ENCODE results near the gene SPDYE4. TPM values are rescaled to one million over a fixed set of nuclear protein-coding genes. Genes with fewer than 3 reads are reported as not detected.

SPDYE4 gene
- total RNA-seq, 8 experiments from 2014 or later = not detected

DNA sequence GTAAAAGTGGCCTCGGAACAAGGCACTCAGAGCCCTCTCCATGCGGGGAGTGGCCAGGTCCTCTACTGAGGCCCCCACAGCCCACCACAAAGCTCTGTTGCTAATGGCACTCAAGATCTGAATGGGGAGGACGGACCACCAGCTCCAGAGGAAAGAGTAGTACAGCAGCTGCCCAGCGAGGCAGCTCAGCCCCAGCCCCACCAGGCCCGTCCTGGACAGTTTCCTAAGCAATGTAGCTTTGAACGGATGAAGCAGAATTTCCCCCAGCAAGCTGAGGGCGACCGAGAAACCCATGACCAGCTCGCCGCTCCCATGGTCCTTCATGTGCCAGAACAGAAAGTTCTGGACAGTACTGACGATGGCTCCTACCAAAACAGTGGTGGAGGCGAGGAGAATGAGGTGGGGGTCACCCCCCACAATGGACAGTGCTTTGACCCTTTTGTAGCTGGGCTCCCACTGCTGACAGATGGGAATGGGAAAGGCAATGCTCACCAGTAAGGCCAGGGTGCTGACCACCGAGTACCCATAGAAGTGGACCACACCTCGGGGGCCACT lies 39.4 kb upstream of the SPDYE4 start:
- H3K27ac ChIP-seq = no peak overlapping the region
- no peak for ATAC-seq (replicated peaks in 6 of 8)
- H3K4me1 ChIP-seq (replicated peaks in 1 of 2) = no peaks in the 10 kb centered on the region
- H3K4me3 ChIP-seq = no peak overlapping the region
- WGBS, 10 experiments = 17 to 80% (median 46%) methylated on average over 1 to 5 of the region's 14 CpGs; no CpG with 5 or more reads in 6 of the 10 experiments
- in situ Hi-C loops (cut with MboI; ENCODE audit: low pct_unique_long_range_greater_than_20kb in 2 of 9, low sequenced_read_pairs in 9 of 9, unreplicated experiment in 9 of 9) = loop anchor here in 5 of 9 experiments (25.0 kb wide), 3 partner anchors 90 to 710 kb away; partner anchors contain the start of gene ALOX12B (in 2 of the 5)

- ATAC-seq (replicated peaks in 6 of 8) = no peak
- H3K4me1 ChIP-seq (replicated peaks in 1 of 2) = no peaks in the 10 kb centered on the region
- no peak overlapping the region for H3K27ac ChIP-seq
- in situ Hi-C loops (cut with MboI; ENCODE audit: low pct_unique_long_range_greater_than_20kb in 2 of 9, low sequenced_read_pairs in 9 of 9, unreplicated experiment in 9 of 9) = loop anchor here in 5 of 9 experiments (25.0 kb wide), 3 partner anchors 93 to 707 kb away; partner anchors contain the start of gene ALOX12B (in 2 of the 5)
- WGBS, 10 experiments = 0 to 80% (median 70%) methylated on average over 1 to 7 of the region's 7 CpGs; no CpG with 5 or more reads in 2 of the 10 experiments
- H3K4me3 ChIP-seq = no peak overlapping the region
Measured at GRCh38 chr17:8794636-8795035, 36.3 kb upstream of the SPDYE4 start.

DNA sequence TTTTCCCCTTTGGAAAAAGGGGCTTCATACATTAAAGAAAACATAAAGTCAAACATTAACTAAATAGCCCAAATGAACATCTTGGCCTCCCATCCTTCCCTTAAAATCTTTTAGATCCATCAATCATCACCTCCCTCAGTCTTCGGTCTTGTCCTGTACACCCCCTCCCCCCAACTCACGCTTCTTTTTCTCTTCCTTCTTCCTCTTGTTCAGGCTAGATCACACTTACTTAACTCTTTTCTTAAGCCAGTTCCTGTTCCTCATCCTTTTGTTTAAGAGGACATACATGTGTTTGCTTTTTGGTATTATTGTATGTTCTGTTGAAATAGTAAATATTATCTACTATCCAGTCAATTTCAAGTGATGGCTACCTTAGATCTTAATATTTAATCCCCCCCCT lies 35.3 kb upstream of the SPDYE4 start:
- Histone ChIP-seq H3K4me1 (replicated peaks in 1 of 2) (no peaks in the 10 kb centered on the region), H3K27ac (no peak overlapping the region), H3K4me3 (no peak overlapping the region)
- ATAC-seq (replicated peaks in 6 of 8) = no peak
- in situ Hi-C loops (cut with MboI; ENCODE audit: low pct_unique_long_range_greater_than_20kb in 2 of 9, low sequenced_read_pairs in 9 of 9, unreplicated experiment in 9 of 9) = loop anchor here in 5 of 9 experiments (25.0 kb wide), 3 partner anchors 94 to 706 kb away; partner anchors contain the start of gene ALOX12B (in 2 of the 5)
- 54 to 100% (median 61%) methylated on average over 1 to 2 of the region's 2 CpGs; no CpG with 5 or more reads in 2 of the 10 experiments for WGBS, 10 experiments

DNA sequence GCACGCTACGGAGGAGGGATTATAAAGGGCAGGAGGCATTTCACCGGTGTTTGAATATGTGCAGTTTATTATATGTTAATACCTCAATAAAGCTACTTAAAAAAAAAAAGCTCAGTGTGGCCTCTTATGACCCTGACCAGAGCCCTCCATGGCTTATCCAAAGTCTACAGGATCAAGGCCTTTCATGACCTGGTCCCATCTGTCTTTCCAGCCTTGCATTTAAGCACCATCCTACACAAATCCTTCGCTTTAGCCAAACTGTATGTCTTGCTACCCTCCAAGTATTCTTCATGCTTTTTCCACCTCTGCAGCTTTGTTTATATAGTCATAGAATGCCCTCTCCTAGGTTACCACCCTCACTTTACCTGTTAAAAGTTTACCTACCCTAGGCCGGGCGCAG lies 34.3 kb upstream of the SPDYE4 start:
- 50 to 94% (median 75%) methylated on average over 1 to 3 of the region's 6 CpGs; no CpG with 5 or more reads in 5 of the 10 experiments for WGBS, 10 experiments
- ATAC-seq (replicated peaks in 6 of 8) = no peak

DNA sequence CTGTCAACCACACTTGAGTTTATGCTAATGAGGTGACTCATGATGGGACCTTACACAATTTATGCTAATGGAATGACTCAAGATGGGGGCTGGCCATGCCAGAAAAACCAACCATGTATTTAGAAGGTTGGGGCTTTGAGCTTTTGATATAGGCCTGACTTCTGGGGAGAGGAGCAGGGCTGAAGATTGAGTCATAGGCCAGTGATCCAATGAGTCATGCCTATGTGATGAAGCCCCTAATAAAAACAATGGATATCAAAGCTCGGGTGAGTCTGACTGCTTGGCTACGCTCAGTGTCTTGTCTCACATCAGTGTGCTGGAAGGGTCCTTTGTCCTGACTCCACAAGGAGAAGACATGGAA lies 33.5 kb upstream of the SPDYE4 start:
- in situ Hi-C loops (cut with MboI; ENCODE audit: low pct_unique_long_range_greater_than_20kb in 2 of 9, low sequenced_read_pairs in 9 of 9, unreplicated experiment in 9 of 9) = loop anchor here in 5 of 9 experiments (25.0 kb wide), 3 partner anchors 95 to 705 kb away; partner anchors contain the start of gene ALOX12B (in 2 of the 5)
- H3K4me3 ChIP-seq = no peak overlapping the region
- H3K4me1 ChIP-seq (replicated peaks in 1 of 2) = no peaks in the 10 kb centered on the region
- peak in 6 of 8 experiments; percentile 26 to 90 (median 68) for ATAC-seq (replicated peaks in 6 of 8)
- H3K27ac ChIP-seq = no peak overlapping the region
- 40 to 100% (median 68%) methylated on average over 1 to 2 of the region's 2 CpGs; no CpG with 5 or more reads in 5 of the 10 experiments for WGBS, 10 experiments

More for the DNA sequence above, 34.3 kb upstream of the SPDYE4 start:
- H3K27ac ChIP-seq = no peak overlapping the region
- in situ Hi-C loops (cut with MboI; ENCODE audit: low pct_unique_long_range_greater_than_20kb in 2 of 9, low sequenced_read_pairs in 9 of 9, unreplicated experiment in 9 of 9) = loop anchor here in 5 of 9 experiments (25.0 kb wide), 3 partner anchors 95 to 705 kb away; partner anchors contain the start of gene ALOX12B (in 2 of the 5)
- H3K4me1 ChIP-seq (replicated peaks in 1 of 2) = no peaks in the 10 kb centered on the region
- H3K4me3 ChIP-seq = no peak overlapping the region

DNA sequence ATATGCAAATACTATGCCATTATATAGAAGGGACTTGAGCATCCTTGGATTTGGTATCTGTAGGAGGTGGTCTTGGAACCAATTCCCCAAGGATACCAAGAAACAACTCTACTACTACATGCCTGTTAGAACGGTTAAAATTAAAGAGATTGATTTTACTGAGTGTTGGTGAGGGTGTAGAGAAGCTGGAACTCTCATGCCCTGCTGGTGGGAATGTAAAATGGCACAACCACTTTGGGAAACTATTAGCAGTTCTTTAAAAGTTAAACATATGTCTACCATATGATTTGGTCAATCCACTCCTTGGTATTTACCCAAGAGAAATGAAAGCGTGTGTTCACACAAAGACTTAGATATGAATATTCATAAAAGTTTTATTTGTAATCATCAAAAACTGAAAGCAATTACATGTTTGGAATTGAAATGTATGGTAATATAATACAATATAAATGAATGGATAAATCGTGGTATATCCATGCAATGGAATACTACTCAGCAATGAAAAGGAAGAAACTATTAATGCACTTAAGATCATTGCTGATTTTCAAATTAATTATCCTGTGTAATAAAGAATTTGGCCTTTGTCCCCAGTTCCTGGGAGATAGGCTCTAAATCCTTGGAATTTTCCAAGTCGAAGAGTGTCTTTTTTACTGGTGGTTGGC lies 33.0 kb upstream of the SPDYE4 start:
- 45 to 100% (median 88%) methylated on average over 1 to 4 of the region's 4 CpGs for whole genome bisulfite sequencing, 10 experiments
- Histone ChIP-seq H3K4me1 (replicated peaks in 1 of 2) (no peaks in the 10 kb centered on the region), H3K4me3 (no peak overlapping the region), H3K27ac (no peak overlapping the region)
- ATAC-seq (replicated peaks in 6 of 8) = no peak
- in situ Hi-C loops (cut with MboI; ENCODE audit: low pct_unique_long_range_greater_than_20kb in 2 of 9, low sequenced_read_pairs in 9 of 9, unreplicated experiment in 9 of 9) = loop anchor here in 5 of 9 experiments (25.0 kb wide), 3 partner anchors 96 to 704 kb away; partner anchors contain the start of gene ALOX12B (in 2 of the 5)

GRCh38 chr17:8789743-8790142 lies 31.4 kb upstream of the SPDYE4 start:
- ATAC-seq (replicated peaks in 6 of 8) = peak in 1 of 8 experiments; percentile 9
- Histone ChIP-seq H3K4me3 (no peak overlapping the region), H3K27ac (no peak overlapping the region), H3K4me1 (replicated peaks in 1 of 2) (no peaks in the 10 kb centered on the region)
- in situ Hi-C loops (cut with MboI; ENCODE audit: low pct_unique_long_range_greater_than_20kb in 2 of 9, low sequenced_read_pairs in 9 of 9, unreplicated experiment in 9 of 9) = loop anchor here in 5 of 9 experiments (25.0 kb wide), 3 partner anchors 98 to 702 kb away; partner anchors contain the start of gene ALOX12B (in 2 of the 5)
- 8 to 57% (median 44%) methylated on average over 1 to 10 of the region's 10 CpGs; no CpG with 5 or more reads in 2 of the 10 experiments for WGBS, 10 experiments

GRCh38 chr17:8788998-8789397 lies 30.7 kb upstream of the SPDYE4 start:
- ATAC-seq (replicated peaks in 6 of 8) = peak in 1 of 8 experiments; percentile 53
- WGBS, 10 experiments = 60 to 100% (median 85%) methylated on average over 1 to 2 of the region's 2 CpGs; no CpG with 5 or more reads in 3 of the 10 experiments
- in situ Hi-C loops (cut with MboI; ENCODE audit: low pct_unique_long_range_greater_than_20kb in 2 of 9, low sequenced_read_pairs in 9 of 9, unreplicated experiment in 9 of 9) = loop anchor here in 5 of 9 experiments (25.0 kb wide), 3 partner anchors 98 to 702 kb away; partner anchors contain the start of gene ALOX12B (in 2 of the 5)

GRCh38 chr17:8785547-8786413 lies 27.4 kb upstream of the SPDYE4 start:
- 0 to 50% (median 17%) methylated on average over 1 to 9 of the region's 19 CpGs; no CpG with 5 or more reads in 3 of the 10 experiments for WGBS, 10 experiments
- no peak overlapping the region for H3K27ac ChIP-seq
- H3K4me1 ChIP-seq (replicated peaks in 1 of 2) = no peaks in the 10 kb centered on the region
- in situ Hi-C loops (cut with MboI; ENCODE audit: low pct_unique_long_range_greater_than_20kb in 2 of 9, low sequenced_read_pairs in 9 of 9, unreplicated experiment in 9 of 9) = loop anchor here in 5 of 9 experiments (25.0 kb wide), 3 partner anchors 102 to 698 kb away; partner anchors contain the start of gene ALOX12B (in 2 of the 5)
- ATAC-seq (replicated peaks in 6 of 8) = peak; percentile 81 to 100 (median 90)
- no peak overlapping the region for H3K4me3 ChIP-seq

More at GRCh38 chr17:8788998-8789397, 30.7 kb upstream of the SPDYE4 start:
- no peak overlapping the region for H3K4me3 ChIP-seq
- H3K27ac ChIP-seq = no peak overlapping the region
- H3K4me1 ChIP-seq (replicated peaks in 1 of 2) = no peaks in the 10 kb centered on the region

- no peak for ATAC-seq (replicated peaks in 6 of 8)
- Histone ChIP-seq H3K4me3 (no peak overlapping the region), H3K27ac (no peak overlapping the region), H3K4me1 (replicated peaks in 1 of 2) (no peaks in the 10 kb centered on the region)
- WGBS, 10 experiments = 33 to 100% (median 85%) methylated on average over 1 of the region's 1 CpG; no CpG with 5 or more reads in 2 of the 10 experiments
- in situ Hi-C loops (cut with MboI; ENCODE audit: low pct_unique_long_range_greater_than_20kb in 2 of 9, low sequenced_read_pairs in 9 of 9, unreplicated experiment in 9 of 9) = loop anchor here in 5 of 9 experiments (25.0 kb wide), 3 partner anchors 105 to 695 kb away; partner anchors contain the start of gene ALOX12B (in 2 of the 5)
Measured at GRCh38 chr17:8782176-8782575, 23.8 kb upstream of the SPDYE4 start.

GRCh38 chr17:8781776-8782175 lies 23.4 kb upstream of the SPDYE4 start:
- Histone ChIP-seq H3K4me1 (replicated peaks in 1 of 2) (no peaks in the 10 kb centered on the region), H3K4me3 (no peak overlapping the region), H3K27ac (no peak overlapping the region)
- in situ Hi-C loops (cut with MboI; ENCODE audit: low pct_unique_long_range_greater_than_20kb in 2 of 9, low sequenced_read_pairs in 9 of 9, unreplicated experiment in 9 of 9) = loop anchor here in 5 of 9 experiments (25.0 kb wide), 3 partner anchors 106 to 694 kb away; partner anchors contain the start of gene ALOX12B (in 2 of the 5)
- ATAC-seq (replicated peaks in 6 of 8) = no peak
- WGBS, 10 experiments = 17 to 100% (median 87%) methylated on average over 1 to 4 of the region's 4 CpGs; no CpG with 5 or more reads in 2 of the 10 experiments

- Histone ChIP-seq H3K4me1 (replicated peaks in 1 of 2) (no peaks in the 10 kb centered on the region), H3K27ac (no peak overlapping the region), H3K4me3 (no peak overlapping the region)
- 0 to 85% (median 48%) methylated on average over 1 of the region's 1 CpG; no CpG with 5 or more reads in 2 of the 10 experiments for WGBS, 10 experiments
- no peak for ATAC-seq (replicated peaks in 6 of 8)
- in situ Hi-C loops (cut with MboI; ENCODE audit: low pct_unique_long_range_greater_than_20kb in 2 of 9, low sequenced_read_pairs in 9 of 9, unreplicated experiment in 9 of 9) = loop anchor here in 5 of 9 experiments (25.0 kb wide), 3 partner anchors 110 to 690 kb away; partner anchors contain the start of gene ALOX12B (in 2 of the 5)
Measured at GRCh38 chr17:8776881-8777280, 18.5 kb upstream of the SPDYE4 start.

Data from motor neuron (in vitro differentiated cells).